Naive thymus-derived CD4-positive, alpha-beta T cell (primary cell): ENCODE results near the gene COL4A5. TPM values are rescaled to one million over a fixed set of nuclear protein-coding genes. Genes with fewer than 3 reads are reported as not detected.

Experiments used
- ATAC-seq: fragments of 150-1000 bp; cut with Tn5 transposase; 2 replicates; pipeline ENCODE4 v1.10.0; 2021; ENCODE audit warnings: mild to moderate bottlenecking, moderate library complexity
- CTCF ChIA-PET: fragments of 350-600 bp; sonication (Branson Sonifier 250); formaldehyde crosslinking; loops from one replicate; lab custom pipeline; 2021; ENCODE audit warnings: antibody characterized with exemption; lab: Charles Lee
- POLR2A ChIA-PET: fragments of 350-600 bp; sonication (Branson Sonifier 250); formaldehyde crosslinking; loops from one replicate; lab custom pipeline; 2021; ENCODE audit warnings: antibody characterized with exemption, inconsistent platforms; lab: Charles Lee
- DNase-seq, 9 donors: peaks; one replicate each; pipeline versions ENCODE4 v3.0.0 to v3.0.0-alpha.2; 2020 to 2022; ENCODE audit warnings: mixed read lengths in 1 of 9
- H3K27ac ChIP-seq: one replicate; pipeline ENCODE4 v1.7.0; 2013; ENCODE audit warnings: mild to moderate bottlenecking, low read depth, low read length, moderate library complexity
- H3K27me3 ChIP-seq, 2 donors: one replicate each; pipeline ENCODE4 v1.7.0; 2013; ENCODE audit warnings: low read length in 2 of 2, mild to moderate bottlenecking in 2 of 2, moderate library complexity in 2 of 2; ENCODE audit not compliant: control insufficient read depth in 2 of 2, insufficient read depth in 2 of 2
- H3K36me3 ChIP-seq, 3 experiments: 1 replicate in 2 of 3; 2 replicates in 1 of 3; pipeline ENCODE4 v1.7.0; 2013; ENCODE audit warnings: low read length in 3 of 3, mild to moderate bottlenecking in 3 of 3, moderate library complexity in 1 of 3; ENCODE audit not compliant: insufficient read depth in 3 of 3, control insufficient read depth in 2 of 3
- H3K4me1 ChIP-seq, 2 donors: one replicate each; pipeline ENCODE4 v1.7.0; 2013; ENCODE audit warnings: low read length in 2 of 2, mild to moderate bottlenecking in 2 of 2, moderate library complexity in 1 of 2; ENCODE audit not compliant: control insufficient read depth in 2 of 2, insufficient read depth in 2 of 2
- H3K4me3 ChIP-seq: 2 replicates; pipeline ENCODE4 v1.7.0; 2013; ENCODE audit warnings: mild to moderate bottlenecking, low read length
- H3K9me3 ChIP-seq, 3 experiments: 1 replicate in 2 of 3; 2 replicates in 1 of 3; pipeline ENCODE4 v1.7.0; 2013; ENCODE audit warnings: low read length in 3 of 3; ENCODE audit not compliant: control insufficient read depth in 2 of 3
- H3K27ac Mint-ChIP-seq, 9 donors: one replicate each; pipeline ENCODE4 v1.8.0; 2020 to 2022; ENCODE audit warnings: mixed read lengths in 9 of 9, mild to moderate bottlenecking in 8 of 9, moderate library complexity in 5 of 9, inconsistent platforms in 2 of 9
- H3K27me3 Mint-ChIP-seq, 5 donors: one replicate each; pipeline ENCODE4 v1.8.0; 2021 to 2022; ENCODE audit warnings: mixed read lengths in 5 of 5, mild to moderate bottlenecking in 1 of 5
- H3K36me3 Mint-ChIP-seq, 5 donors: one replicate each; pipeline ENCODE4 v1.8.0; 2020 to 2022; ENCODE audit warnings: mixed read lengths in 5 of 5, mild to moderate bottlenecking in 3 of 5, inconsistent platforms in 1 of 5
- H3K4me1 Mint-ChIP-seq, 7 donors: one replicate each; pipeline ENCODE4 v1.8.0; 2020 to 2022; ENCODE audit warnings: mixed read lengths in 7 of 7, mild to moderate bottlenecking in 3 of 7, inconsistent platforms in 1 of 7
- H3K4me3 Mint-ChIP-seq, 10 donors: one replicate each; pipeline ENCODE4 v1.8.0; 2020 to 2022; ENCODE audit warnings: mild to moderate bottlenecking in 10 of 10, mixed read lengths in 10 of 10, moderate library complexity in 6 of 10, inconsistent platforms in 2 of 10
- H3K9me3 Mint-ChIP-seq, 11 donors: one replicate each; pipeline ENCODE4 v1.8.0; 2020 to 2022; ENCODE audit warnings: mixed read lengths in 11 of 11, mild to moderate bottlenecking in 4 of 11, inconsistent platforms in 1 of 11, moderate library complexity in 1 of 11
- intact Hi-C, 2 donors: fragments of 100-400 bp; cut with micrococcal nuclease; formaldehyde crosslinking; loops; one replicate each; pipeline ENCODE4 v1.15.1; 2023
- polyA plus RNA-seq, 2 donors: library from polyadenylated mRNA; unstranded; fragments of 300-500 nt; fragmentation: Illumina TruSeq; gene quantifications; one replicate each; pipeline ENCODE4 v1.2.3, GENCODE V29; 2021
- total RNA-seq, 6 experiments: library from RNA in 5 of 6; stranded (reverse) in 5 of 6; gene quantifications; 1 replicate in 5 of 6; 2 replicates in 1 of 6; pipeline ENCODE4 v1.2.3 and lab custom pipeline; 2021 to 2026

COL4A5 gene
- total and polyA plus RNA-seq, 7 experiments from 2014 or later, result not detected

GRCh38 chrX:108735679-108736508, 296.3 kb downstream of the COL4A5 start:
- H3K4me1 Mint-ChIP-seq, result no peaks in the 10 kb centered on the region
- ATAC-seq (no peak), DNase-seq (no peak)
- H3K4me3 Mint-ChIP-seq, result peak overlapping the region in 6 of 10 donors; percentile 42 to 67 (median 54)
- H3K9me3 Mint-ChIP-seq, result peaks cover 0 to 3% (median 0%) of the 10 kb centered on the region in 11 donors
- intact Hi-C loops, result no loop called here
- CTCF ChIA-PET, result no interaction called here
- peaks cover 21 to 66% (median 33%) of the 10 kb centered on the region in 5 donors for H3K27me3 Mint-ChIP-seq
- POLR2A ChIA-PET, result interaction anchor here (0.5 kb wide), 1 partner anchor 52 kb away, joined by 3 read pairs; no protein-coding TSS in a partner anchor
- Histone ChIP-seq H3K36me3 (no peaks in the 10 kb centered on the region), H3K27ac (no peak overlapping the region), H3K4me3 (no peak overlapping the region), H3K4me1 (no peaks in the 10 kb centered on the region), H3K9me3 (no peaks in the 10 kb centered on the region), H3K27me3 (no peaks in the 10 kb centered on the region)
- H3K27ac Mint-ChIP-seq, result no peak overlapping the region
- H3K36me3 Mint-ChIP-seq, result peaks cover 0 to 2% (median 0%) of the 10 kb centered on the region in 5 donors

- Histone ChIP-seq H3K27ac (no peak within 1 kb of the TSS), H3K4me3 (no peak within 1 kb of the TSS), H3K27me3 (no peaks in the 10 kb centered on the region), H3K36me3 (no peaks in the 10 kb centered on the region), H3K4me1 (no peaks in the 10 kb centered on the region), H3K9me3 (no peaks in the 10 kb centered on the region)
- H3K27me3 Mint-ChIP-seq, result peaks cover 21 to 58% (median 26%) of the 10 kb centered on the region in 5 donors
- peaks cover 0 to 3% (median 0%) of the 10 kb centered on the region in 11 donors for H3K9me3 Mint-ChIP-seq
- intact Hi-C loops, result no loop called here
- H3K4me3 Mint-ChIP-seq, result peak within 1 kb of the TSS in 8 of 10 donors; percentile 36 to 67 (median 53)
- no peak within 1 kb of the TSS for H3K27ac Mint-ChIP-seq
- ATAC-seq (no peak), DNase-seq (no peak)
- no peaks in the 10 kb centered on the region for H3K4me1 Mint-ChIP-seq
- H3K36me3 Mint-ChIP-seq, result no peaks in the 10 kb centered on the region
- ChIA-PET CTCF (no interaction called here), POLR2A (no interaction called here)
Measured at GRCh38 chrX:108736509-108737479, 297.2 kb downstream of the COL4A5 start, which contains the start of gene IRS4. TSS of gene IRS4 (minus strand) at chrX:108736563.

GRCh38 chrX:108737754-108738153, 298.1 kb downstream of the COL4A5 start:
- Histone ChIP-seq H3K4me3 (no peak overlapping the region), H3K27me3 (no peaks in the 10 kb centered on the region), H3K4me1 (no peaks in the 10 kb centered on the region), H3K27ac (no peak overlapping the region), H3K36me3 (no peaks in the 10 kb centered on the region), H3K9me3 (no peaks in the 10 kb centered on the region)
- CTCF ChIA-PET, result no interaction called here
- Mint-ChIP-seq H3K27me3 (peaks cover 20 to 49% (median 23%) of the 10 kb centered on the region in 5 donors), H3K4me1 (no peaks in the 10 kb centered on the region), H3K4me3 (peak overlapping the region in 2 of 10 donors; percentile 42 to 44), H3K9me3 (peaks cover 0 to 3% (median 0%) of the 10 kb centered on the region in 11 donors), H3K27ac (no peak overlapping the region), H3K36me3 (no peaks in the 10 kb centered on the region)
- DNase-seq, result no peak
- intact Hi-C loops, result no loop called here
- no peak for ATAC-seq
- POLR2A ChIA-PET, result no interaction called here

GRCh38 chrX:108740299-108740774, 300.7 kb downstream of the COL4A5 start:
- Histone ChIP-seq H3K27me3 (no peaks in the 10 kb centered on the region), H3K27ac (no peak overlapping the region), H3K36me3 (no peaks in the 10 kb centered on the region), H3K9me3 (no peaks in the 10 kb centered on the region), H3K4me3 (no peak overlapping the region), H3K4me1 (no peaks in the 10 kb centered on the region)
- no peaks in the 10 kb centered on the region for H3K36me3 Mint-ChIP-seq
- H3K4me3 Mint-ChIP-seq, result no peak overlapping the region
- H3K27ac Mint-ChIP-seq, result no peak overlapping the region
- DNase-seq, result no peak
- peaks cover 2 to 25% (median 11%) of the 10 kb centered on the region in 5 donors for H3K27me3 Mint-ChIP-seq
- no peak for ATAC-seq
- intact Hi-C loops, result no loop called here
- peaks cover 0 to 4% (median 0%) of the 10 kb centered on the region in 11 donors for H3K9me3 Mint-ChIP-seq
- ChIA-PET POLR2A (no interaction called here), CTCF (no interaction called here)
- H3K4me1 Mint-ChIP-seq, result no peaks in the 10 kb centered on the region

Other genes starting within 250 kb of the COL4A5 start
- gene COL4A6, start 1.4 kb upstream of the COL4A5 start, total RNA-seq, result not detected
- gene COL4A6, start 1.4 kb upstream of the COL4A5 start, polyA plus RNA-seq, result not detected